NCI-H1417 treated with DMSO at 0.1 percent for 48 hours (cell line): ENCODE data around the gene MRPL12.
"Not testable (repeated sequence)": the region's sequence is repeated elsewhere in the genome, so short reads cannot be mapped to it uniquely, and the experiment has no call there.

ENCODE experiments used
- DNase-seq: peaks from one replicate; lab custom pipeline; 2025; lab: John Stamatoyannopoulos, UW

The MRPL12 gene

DNA sequence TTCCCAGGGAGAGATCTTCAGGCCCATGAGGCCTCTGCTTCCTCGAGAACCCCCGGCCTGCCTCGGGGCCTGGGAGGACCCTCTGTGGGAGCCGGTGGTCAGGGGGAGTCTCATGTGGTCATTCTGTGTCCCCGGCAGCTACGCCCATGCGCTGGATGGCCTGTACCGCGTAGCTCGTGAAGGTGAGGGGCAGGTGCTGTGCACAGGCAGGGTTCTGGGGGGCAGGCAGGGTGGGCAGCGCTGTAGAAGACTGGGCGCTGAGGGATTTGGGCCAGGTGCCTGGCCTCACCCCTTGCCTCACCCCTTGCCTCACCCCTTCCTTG, 13.5 kb downstream of the MRPL12 start:
- no peak for DNase-seq

DNA sequence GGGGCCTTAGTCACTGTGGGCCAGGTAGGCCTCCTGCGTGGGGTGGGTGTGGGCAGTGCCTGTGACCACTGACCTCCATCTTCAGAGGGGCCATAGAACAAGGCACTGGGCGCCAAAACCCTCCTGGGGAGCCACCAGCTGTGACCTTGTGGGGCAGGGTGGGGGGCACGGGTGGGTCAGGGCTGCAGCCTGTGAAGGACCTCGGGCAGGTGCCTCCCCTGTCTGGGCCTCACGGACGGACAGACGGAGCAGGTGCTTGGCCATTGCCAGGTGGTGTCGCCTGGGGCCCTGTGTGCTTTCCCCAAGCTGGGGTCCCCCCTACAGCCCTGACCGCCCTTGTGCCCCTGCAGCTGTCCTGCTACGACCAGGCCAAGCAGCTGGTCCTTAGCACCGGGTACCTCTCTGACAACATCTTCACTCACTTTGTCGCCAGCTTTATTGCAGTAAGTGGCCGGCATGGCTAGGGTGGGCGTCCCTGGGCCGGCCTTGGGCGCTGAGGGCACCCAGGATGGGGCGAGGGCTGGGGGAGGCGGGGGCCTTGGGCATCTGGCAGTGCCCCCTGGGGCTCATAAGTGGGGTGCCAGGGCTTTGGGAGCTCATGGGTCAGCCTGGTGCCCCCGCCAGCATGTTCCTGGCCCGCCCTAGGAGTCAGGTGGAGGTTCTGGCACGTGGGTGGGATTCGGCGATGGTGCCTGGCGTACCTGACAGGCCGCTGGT, 14.0 kb downstream of the MRPL12 start:
- DNase-seq, result no peak

DNA sequence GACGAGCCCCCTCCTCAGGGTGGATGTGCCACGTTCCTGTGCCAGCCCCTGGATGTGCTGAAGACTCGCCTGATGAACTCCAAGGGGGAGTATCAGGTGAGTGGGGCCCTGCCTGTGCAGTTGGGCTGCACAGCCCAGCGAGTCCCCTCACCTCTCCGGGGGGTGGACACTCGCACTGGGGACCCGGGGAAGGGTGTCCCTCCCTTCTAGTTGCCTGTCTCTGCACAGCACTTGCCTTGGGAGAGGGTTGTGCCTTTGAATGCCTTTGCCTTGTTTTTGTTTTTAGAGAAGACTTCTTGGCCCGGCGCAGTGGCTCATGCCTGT, 14.6 kb downstream of the MRPL12 start:
- DNase-seq, result no peak

DNA sequence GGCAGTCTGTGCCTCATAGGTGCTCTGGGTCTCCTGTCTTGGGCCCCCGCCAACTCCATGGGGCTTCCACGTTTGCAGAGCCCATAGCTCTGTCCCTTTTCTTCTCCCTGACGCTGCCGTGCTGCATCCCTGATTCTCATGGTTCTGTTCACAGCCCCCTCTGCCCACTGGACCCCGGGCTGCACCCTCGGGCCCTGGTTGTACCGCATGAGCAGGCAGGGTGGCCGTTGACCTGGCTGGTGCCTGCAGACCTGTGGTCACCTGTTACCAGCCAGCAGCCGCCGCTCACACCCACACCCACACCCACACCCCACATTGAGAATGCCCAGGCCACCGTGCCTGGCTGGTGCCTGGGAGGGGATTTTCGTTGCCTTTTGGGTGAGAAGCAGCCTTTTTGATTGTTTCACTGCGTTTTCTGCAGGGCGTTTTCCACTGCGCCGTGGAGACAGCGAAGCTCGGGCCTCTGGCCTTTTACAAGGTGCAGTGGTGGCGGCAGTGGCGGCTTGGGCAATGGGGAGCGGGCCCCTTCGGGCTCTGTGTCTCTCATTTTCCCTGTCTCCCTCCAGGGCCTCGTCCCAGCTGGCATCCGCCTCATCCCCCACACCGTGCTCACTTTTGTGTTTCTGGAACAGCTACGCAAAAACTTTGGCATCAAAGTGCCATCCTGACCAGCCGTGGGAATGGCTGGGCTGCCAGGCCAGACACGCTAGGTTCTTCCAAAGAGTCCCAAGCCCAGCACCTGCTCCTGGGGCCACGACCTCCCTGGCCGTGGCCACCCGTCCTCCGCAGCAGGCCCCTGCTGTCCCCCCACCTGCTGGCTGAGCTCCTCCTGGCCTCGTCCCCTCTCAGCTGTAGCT, 16.5 kb downstream of the MRPL12 start:
- no peak for DNase-seq

DNA sequence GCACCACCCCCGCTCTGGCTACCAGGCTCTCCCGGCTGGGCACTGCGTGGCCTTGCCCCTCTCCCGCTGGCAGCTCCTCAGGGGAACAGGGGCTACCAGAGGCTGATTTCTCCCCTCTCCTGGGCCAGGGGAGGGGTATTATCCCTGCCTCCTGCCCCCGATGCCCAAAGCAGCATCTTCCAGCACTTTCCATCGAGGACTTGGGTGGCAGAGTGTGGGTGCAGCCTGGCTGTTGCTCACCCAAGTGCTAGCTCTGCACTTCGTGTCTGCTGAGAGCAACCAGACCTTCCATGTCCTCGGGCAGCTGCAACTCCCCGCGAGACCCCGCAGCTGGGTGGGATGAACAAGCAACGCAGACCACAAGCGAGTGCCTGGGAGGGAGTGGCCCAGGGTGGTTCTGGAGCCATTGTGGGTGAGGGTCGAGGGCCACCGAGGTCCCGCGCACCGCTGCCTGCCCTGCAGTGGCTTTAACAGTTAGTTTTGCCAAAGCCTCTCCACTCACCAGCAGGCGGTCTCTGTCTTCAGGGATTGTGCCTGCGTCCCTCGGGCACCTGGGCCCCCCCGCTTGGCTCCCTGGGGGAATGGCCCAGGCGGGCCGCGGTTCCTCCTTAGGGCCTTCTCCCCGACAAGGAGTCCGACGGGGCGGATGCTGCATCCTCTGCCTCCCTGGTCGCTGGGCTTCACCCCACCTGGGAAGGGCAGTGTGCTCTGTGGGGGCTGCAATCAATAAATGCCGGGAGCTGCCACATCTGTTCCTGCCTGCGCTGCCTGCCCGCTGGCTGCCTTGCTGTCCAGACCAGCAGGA, 17.3 kb downstream of the MRPL12 start:
- DNase-seq, result no peak

DNA sequence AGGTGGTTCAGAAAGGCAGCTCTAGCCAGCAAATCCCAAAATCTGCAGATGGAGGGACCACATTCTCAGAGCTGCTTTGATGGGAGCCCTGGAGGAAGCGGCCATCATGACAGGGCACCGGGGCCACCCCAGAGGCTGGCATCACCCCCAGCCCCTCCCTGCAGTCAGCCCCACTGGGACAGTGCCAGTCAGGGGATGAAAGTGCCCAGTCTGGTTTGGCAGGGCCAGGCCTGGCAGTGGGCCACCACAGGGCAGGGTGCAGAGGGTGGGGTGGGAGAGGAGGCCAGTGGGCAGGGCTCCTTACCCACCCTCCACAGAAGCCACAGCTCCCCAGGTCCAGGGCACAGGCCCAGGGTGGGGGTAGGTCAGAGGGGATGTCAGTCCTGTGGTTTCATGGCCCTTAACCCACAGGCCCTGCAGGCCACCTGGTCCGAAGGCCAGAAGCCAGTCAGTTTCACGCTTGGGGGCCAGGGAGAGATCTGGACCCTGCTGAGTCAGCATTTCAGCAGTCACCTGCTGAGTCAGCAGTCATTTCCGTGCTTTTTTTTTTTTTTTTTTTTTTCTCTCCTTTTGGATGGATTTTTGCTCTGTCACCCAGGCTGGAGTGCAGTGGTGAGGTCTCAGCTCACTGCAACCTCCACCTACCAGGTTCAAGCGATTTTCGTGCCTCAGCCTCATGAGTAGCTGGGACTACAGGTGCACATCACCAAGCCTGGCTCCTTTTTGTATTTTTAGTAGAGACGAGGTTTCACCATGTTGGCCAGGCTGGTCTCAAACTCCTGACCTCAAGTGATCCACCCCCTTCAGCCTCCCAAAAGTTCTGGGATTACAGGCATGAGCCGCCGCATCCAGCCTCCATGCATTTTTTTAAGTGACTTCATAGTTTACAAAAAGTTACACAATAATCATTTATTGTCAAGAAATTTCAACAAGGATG, 19.3 kb downstream of the MRPL12 start:
- no peak for DNase-seq

DNA sequence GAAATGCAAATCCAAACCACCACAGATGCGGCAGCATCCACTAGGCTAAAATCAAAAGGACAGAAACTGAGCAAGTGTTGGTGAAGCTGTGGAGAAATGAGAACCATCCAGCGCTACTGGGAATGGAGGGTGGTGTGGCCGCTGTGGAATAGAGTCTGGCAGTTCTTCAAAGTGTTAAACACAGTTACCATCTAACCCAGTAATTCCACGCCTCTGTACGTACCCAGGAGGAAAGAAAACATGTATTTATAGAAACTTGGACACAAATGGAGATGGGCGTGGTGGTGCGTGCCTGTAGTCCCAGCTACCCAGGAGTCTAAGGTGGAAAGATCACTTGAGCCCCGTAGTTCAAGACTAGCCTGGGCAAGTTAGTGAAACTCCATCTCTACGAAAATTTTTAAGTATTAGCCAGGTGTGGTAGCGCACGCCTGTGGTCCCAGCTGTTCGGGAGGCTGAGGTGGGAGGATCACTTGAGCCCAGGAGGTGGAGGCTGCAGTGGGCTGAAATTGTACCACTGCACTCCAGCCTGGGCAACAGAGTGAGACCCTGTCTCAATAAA, 20.6 kb downstream of the MRPL12 start:
- no peak for DNase-seq

DNA sequence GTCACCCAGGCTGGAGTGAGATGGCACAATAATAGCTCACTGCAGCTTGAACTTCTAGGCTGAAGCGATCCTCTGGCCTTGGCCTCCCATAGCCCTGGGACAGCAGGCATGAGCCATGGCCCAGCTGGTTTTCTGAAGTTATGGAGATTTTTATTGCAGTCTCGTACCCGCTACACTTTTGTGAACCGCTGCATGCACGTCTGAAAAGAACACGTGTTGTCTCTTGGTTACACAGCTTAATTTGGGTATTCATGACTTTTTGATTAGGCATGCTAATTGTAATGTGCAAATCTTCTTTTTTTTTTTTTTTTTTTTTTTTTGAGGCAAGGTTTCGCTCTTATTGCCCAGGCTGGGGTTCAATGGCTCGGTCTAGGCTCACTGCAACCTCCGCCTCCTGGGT, 22.3 kb downstream of the MRPL12 start:
- no peak for DNase-seq

DNA sequence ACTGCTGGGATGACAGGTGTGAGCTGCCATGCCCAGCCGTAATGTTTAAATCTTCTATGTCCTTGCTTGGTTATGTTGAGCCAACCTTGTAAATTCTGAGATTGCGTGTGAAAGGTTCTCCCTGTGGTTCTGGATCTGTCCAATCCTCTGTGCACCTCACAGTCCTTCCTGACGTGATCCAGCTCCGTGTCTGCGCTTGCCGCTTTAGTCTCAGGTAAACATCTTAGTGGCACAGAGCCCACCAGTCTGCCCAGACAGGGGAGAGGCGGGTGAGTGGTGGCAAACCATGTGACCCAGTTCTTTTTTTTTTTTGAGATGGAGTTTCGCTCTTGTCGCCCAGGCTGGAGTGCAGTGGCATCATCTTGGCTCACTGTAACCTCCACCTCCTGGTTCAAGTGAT, 22.8 kb downstream of the MRPL12 start:
- DNase-seq, result no peak

DNA sequence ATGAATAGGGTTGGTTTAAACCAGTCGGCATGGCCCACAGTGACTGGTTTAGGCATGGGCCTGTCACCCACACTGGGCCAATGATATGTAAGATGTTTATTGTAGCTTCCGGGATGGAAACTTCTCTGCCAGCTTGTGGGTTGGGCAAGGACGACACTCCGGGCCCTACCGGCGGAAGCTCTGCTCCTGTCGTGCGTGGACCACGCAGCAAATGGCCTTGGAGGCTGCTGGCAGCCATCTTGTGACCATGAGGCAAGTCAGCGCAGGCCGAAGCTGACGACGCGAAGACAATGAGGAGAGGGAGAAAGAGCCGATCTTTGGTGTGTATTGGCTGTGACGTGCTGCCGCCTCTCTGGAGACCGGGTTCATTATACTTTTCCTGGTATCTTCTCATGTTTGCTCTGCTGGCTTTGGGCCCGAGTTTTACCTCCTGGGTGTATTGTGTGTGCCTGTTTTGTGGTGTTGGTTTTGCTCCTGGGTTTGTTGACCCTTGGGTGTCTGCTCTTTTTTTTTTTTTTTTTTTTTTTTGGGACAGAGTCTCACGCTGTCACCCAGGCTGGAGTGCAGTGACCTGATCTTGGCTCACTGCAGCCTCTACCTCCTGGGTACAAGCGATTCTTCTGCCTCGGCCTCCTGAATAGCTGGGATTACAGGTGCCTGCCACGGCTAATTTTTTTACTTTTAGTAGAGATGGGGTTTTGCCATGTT, 24.3 kb downstream of the MRPL12 start:
- no peak for DNase-seq

DNA sequence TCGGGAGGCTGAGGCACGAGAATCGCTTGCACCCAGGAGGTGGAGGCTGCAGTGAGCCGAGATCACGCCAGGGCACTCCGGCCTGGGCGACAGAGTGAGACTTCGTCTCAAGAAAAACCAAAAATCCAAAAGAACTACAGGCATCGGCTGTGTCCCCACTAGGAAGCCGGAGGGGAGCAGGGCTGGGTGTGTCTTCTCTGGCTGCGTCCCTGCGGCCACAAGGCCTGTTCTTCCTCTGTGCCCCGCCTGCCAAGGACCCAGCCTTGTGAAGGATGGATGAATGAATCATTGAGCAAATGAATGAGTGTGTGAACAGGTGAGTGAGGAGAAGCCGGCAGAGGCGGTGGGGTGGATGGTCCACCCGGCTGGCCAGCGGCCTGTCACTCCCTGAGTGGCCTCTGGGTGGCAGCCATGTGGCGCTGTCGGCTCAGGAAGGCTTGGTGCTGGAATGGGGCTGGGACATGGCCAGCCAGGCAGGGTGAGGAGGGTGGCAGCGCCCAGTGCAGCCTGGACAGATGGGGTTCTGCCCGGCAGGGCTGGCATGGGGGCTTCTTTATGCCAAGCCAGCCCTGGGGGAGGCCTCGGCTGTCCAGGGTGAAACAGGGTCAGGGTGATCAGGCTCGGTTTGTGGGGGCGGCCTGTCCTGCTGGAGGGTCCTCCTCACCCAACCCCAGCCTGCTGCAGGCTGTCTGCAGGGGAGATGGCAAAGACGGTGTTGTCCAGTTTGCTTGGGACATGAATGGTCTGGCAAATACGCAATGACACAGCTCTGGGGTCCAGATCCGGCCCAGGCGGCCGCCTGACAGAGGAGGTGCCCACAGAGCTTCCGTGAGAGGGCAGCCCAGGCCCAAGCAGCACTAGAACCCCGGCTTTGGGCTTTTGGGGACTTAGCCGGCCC, 30.6 kb downstream of the MRPL12 start:
- DNase-seq, result no peak

DNA sequence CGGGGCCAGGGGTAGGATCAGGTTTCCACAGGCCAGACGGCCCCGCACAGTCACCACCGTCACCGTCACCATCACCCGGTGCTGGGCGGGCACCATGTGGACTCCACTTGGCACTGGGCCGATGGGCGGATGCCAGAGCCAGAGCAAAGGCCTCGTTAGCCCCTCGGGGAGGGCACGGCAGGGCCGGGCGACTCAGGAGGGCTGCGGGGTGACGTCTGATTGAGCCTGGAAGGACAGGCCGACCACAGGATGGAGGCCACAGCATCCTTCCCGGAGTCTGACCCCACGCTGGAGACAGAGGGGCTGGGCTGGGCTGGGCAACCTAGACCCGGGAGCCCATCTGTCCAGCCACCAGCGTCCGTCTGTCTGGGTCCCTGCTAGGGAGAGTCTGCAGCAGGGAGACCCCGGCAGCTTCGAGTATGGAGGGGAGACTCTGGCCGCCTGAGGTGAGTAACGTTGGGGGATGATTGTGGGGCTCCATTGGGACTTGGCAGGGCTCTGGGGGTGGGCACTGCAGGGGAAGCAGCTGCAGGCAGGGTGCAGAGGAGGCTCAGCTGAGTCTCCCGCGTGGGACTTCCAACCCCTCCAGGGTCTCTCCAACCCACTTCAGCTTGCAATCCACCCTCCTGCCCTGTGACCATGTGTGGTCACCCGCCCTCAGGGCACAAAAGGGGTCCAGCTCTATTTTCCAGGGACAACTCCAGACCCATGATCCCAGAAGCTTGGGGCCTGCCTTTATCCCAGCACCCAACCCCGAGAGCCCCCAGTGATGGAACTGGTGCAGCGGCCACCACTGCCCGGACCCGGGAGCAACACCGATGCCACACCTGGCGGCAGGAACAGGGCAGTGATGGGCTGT, 31.5 kb downstream of the MRPL12 start:
- no peak for DNase-seq

DNA sequence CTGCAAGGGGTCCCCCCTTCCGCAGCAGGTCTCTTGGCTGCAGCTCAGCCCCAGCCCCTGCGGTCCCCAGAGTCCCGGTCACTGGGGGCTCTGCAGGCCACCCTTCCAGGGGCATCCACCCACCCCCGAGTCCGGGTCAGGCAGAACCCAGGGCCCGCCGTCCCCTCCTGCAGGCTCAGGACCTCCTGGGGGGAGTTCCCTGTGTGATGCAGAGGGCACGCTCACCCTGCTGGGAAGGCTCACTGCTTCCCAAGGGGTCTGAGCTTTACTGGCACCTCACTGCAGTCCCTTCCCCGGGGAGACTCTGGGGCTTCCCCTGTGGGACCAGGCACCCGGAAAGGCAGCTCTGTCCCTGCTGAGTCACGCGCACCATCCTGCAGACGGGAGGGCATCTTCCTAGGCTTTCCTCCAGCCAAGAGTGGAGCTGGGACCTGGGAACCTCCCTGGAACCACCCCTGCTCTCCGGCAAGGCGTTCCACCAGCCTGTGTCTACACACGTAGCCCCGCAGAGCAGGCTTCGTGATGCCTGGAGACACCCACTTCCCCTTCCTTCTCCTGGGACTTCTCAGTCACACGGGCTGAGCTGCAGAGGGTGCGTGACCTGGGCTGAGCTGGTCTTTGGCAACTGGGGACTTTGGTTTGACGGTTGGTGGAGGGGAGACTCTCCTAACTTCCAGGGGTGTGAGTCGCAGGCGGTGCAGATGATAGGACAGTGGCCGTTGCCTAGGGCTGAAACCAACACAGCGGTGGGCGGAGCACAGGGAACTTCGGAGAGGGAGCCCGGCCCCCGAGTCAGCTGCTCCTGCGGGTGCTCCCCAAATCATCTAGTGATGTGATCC, 32.3 kb downstream of the MRPL12 start:
- DNase-seq, result no peak

DNA sequence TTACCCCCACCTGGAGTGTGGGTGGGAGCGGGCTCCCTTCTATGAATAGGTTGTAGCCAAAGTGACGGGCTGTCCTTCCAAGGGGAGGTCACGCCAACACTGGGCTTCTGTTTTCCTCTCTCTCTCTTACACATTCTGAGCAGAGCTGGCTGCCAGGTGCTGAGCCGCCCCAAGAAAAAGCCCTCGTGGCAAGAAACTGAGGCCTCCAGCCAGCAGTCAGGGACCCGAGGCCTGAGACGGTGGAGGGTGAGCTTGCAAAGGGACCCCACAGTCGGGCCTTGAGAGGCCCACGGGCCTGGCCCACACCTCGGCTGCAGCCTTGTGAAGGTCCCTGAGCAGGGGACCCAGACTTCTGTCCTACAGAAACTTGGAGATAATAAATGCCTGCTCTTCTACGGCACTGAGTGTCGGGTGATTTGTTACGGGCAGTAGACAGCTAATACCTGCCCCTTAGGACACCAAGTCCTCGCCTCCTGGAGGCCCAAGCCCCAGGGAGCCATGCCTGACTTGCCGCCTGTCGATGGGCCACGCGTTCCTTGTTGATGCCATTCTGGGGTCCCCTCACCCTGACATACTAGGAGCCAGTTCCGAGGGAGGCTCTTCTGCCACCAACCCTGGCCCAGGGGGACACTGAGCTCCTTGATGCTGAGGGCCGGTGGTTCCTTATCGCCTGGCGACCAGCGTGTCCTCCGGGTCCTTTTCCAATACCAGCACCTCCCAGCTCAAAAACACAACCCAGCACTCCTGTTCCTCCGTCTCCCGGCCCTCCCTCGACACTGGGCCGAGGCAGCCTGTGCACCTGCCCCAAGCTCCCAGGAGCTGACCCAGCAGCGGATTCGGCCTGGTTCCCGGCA, 35.0 kb downstream of the MRPL12 start:
- no peak for DNase-seq

DNA sequence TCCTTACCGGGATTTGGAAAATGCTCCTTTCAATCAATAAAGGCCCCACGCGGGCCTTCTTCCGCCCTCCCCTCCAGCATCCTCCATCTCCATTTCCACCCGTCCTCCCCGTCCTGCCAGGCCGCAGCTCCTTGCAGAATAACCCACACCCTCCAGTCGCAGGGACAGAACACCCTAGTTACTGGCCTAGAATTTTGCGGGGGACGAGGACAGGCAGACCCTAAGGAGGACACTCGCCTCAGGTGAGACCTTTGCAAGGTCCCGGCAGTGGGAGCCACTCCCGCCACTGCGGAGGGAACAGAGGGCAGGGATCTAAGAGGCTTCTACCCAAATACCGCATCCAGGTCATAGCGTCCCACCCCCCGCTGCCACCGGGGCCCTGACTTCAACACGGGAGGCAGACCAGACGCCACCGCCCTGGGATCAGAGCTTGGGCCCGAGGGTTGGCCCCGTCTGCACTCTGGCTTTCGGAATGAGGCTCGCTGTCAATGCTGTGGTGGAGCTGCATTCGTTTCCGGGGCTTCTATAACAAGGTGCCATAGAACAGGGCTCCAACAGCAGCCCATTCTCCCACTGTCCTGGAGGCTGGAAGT, 35.7 kb downstream of the MRPL12 start:
- no peak for DNase-seq

DNA sequence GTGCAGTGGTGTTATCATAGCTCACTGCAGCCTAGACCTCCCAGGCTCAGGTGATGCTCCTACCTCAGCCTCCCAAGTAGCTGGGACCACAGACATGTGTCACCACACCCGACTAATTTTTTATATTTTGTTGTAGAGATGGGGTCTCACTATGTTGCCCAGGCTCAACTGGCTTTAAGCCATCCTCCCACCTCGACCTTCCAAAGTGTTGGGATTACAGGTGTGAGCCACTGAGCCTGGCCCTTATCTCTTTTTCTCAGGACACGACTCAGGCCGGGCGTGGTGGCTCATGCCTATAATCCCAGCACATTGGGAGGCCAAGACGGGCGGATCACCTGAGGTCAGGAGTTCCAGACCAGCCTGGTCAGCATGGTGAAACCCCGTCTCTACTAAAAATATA, 36.4 kb downstream of the MRPL12 start:
- DNase-seq, result not testable (repeated sequence)
